C4-2B (cell line): Measurements from ENCODE around the gene EML6.

Experiments
- CTCF ChIP-seq: fragments of 450-650 bp; conservative IDR thresholded peaks from 2 replicates; pipeline ENCODE4 v1.5.1; 2017; ENCODE audit warnings: mild to moderate bottlenecking
- ZFX ChIP-seq: fragments of 450-650 bp; IDR thresholded peaks from 2 replicates; pipeline ENCODE4 v1.6.1; 2017

- TF ChIP-seq CTCF (no peak), ZFX (no peak)
Measured at GRCh38 chr2:54927751-54928615, 204.5 kb downstream of the EML6 start.
